H9 (cell line): ENCODE measurements around the gene SH3GL3. TPM values are rescaled to one million over a fixed set of nuclear protein-coding genes. Genes with fewer than 3 reads are reported as not detected.
A peak's percentile ranks its signal among the peaks of the same experiment; 100 is the strongest.

ENCODE experiments used
- DNase-seq: peaks from one replicate; pipeline ENCODE4 v3.0.0-alpha.2; 2017
- H2AFZ ChIP-seq: one replicate; pipeline ENCODE4 v1.6.1; 2013; ENCODE audit warnings: mild to moderate bottlenecking, low read length, control low read depth, moderate library complexity
- H2AK5ac ChIP-seq: 2 replicates; pipeline ENCODE4 v1.6.1; 2013; ENCODE audit warnings: low read length, control low read depth, mixed read lengths; ENCODE audit not compliant: insufficient read length
- H2BK120ac ChIP-seq: one replicate; pipeline ENCODE4 v1.6.1; 2013; ENCODE audit warnings: low read depth, mild to moderate bottlenecking, low read length, control low read depth, inconsistent platforms; ENCODE audit not compliant: poor library complexity, severe bottlenecking
- H2BK12ac ChIP-seq: 2 replicates; pipeline ENCODE4 v1.6.1; 2013; ENCODE audit warnings: low read length, control low read depth, mixed read lengths, low read depth; ENCODE audit not compliant: insufficient read length
- H2BK15ac ChIP-seq: 2 replicates; pipeline ENCODE4 v1.6.1; 2013; ENCODE audit warnings: low read depth, low read length, control low read depth
- H2BK20ac ChIP-seq: one replicate; pipeline ENCODE4 v1.6.1; 2013; ENCODE audit warnings: low read depth, mild to moderate bottlenecking, low read length, control low read depth, inconsistent platforms; ENCODE audit not compliant: poor library complexity, severe bottlenecking
- H2BK5ac ChIP-seq: 2 replicates; pipeline ENCODE4 v1.6.1; 2013; ENCODE audit warnings: low read length, control low read depth, mixed read lengths; ENCODE audit not compliant: insufficient read length
- H3K14ac ChIP-seq: 2 replicates; pipeline ENCODE4 v1.6.1; 2013; ENCODE audit warnings: low read length, control low read depth; ENCODE audit not compliant: insufficient read depth
- H3K18ac ChIP-seq: 2 replicates; pipeline ENCODE4 v1.6.1; 2013; ENCODE audit warnings: low read depth, mild to moderate bottlenecking, mixed read lengths, low read length, control low read depth; ENCODE audit not compliant: insufficient read length
- H3K23ac ChIP-seq: 2 replicates; pipeline ENCODE4 v1.6.1; 2013; ENCODE audit warnings: low read length, control low read depth, mixed read lengths, low read depth; ENCODE audit not compliant: insufficient read length
- H3K23me2 ChIP-seq: 2 replicates; pipeline ENCODE4 v1.6.1; 2013; ENCODE audit warnings: low read depth, mild to moderate bottlenecking, mixed read lengths, low read length, control low read depth; ENCODE audit not compliant: insufficient read length, poor library complexity, severe bottlenecking
- H3K27ac ChIP-seq: 2 replicates; pipeline ENCODE4 v1.5.1; 2013; ENCODE audit warnings: low read length, control low read depth, mixed read lengths, low read depth; ENCODE audit not compliant: insufficient read length
- H3K27me3 ChIP-seq: 2 replicates; pipeline ENCODE4 v1.6.1; 2013; ENCODE audit warnings: low read length, control low read depth, inconsistent platforms; ENCODE audit not compliant: insufficient read depth
- H3K4ac ChIP-seq: 2 replicates; pipeline ENCODE4 v1.6.1; 2013; ENCODE audit warnings: low read depth, mild to moderate bottlenecking, control low read depth, inconsistent platforms, low read length, moderate library complexity
- H3K4me1 ChIP-seq: 2 replicates; pipeline ENCODE4 v1.6.1; 2013; ENCODE audit warnings: low read length, control low read depth, inconsistent platforms; ENCODE audit not compliant: insufficient read depth
- H3K4me2 ChIP-seq: 2 replicates; pipeline ENCODE4 v1.6.1; 2013; ENCODE audit warnings: low read length, control low read depth, mixed read lengths; ENCODE audit not compliant: insufficient read length, insufficient read depth
- H3K56ac ChIP-seq: 2 replicates; pipeline ENCODE4 v1.6.1; 2013; ENCODE audit warnings: low read depth, mild to moderate bottlenecking, mixed read lengths, low read length, control low read depth; ENCODE audit not compliant: insufficient read length
- H3K79me1 ChIP-seq: 2 replicates; pipeline ENCODE4 v1.6.1; 2013; ENCODE audit warnings: low read depth, mild to moderate bottlenecking, moderate library complexity, low read length, control low read depth, inconsistent platforms; ENCODE audit not compliant: insufficient read depth, poor library complexity, severe bottlenecking
- H3K79me2 ChIP-seq: 2 replicates; pipeline ENCODE4 v1.6.1; 2013; ENCODE audit warnings: low read length, control low read depth, inconsistent platforms; ENCODE audit not compliant: insufficient read depth
- H3K9ac ChIP-seq: 2 replicates; pipeline ENCODE4 v1.6.1; 2013; ENCODE audit warnings: low read length, control low read depth, mixed read lengths; ENCODE audit not compliant: insufficient read length; ENCODE audit errors: extremely low read depth
- H3K9me3 ChIP-seq: one replicate; pipeline ENCODE4 v1.6.1; 2013; ENCODE audit warnings: low read depth, low read length, inconsistent platforms; ENCODE audit not compliant: control insufficient read depth
- H3T11ph ChIP-seq: one replicate; pipeline ENCODE4 v1.6.1; 2013; ENCODE audit warnings: mild to moderate bottlenecking, low read length, control low read depth, inconsistent platforms
- H4K20me1 ChIP-seq: one replicate; pipeline ENCODE4 v1.6.1; 2013; ENCODE audit not compliant: control insufficient read depth, insufficient read length, insufficient read depth
- H4K5ac ChIP-seq: 2 replicates; pipeline ENCODE4 v1.6.1; 2013; ENCODE audit warnings: low read depth, mild to moderate bottlenecking, mixed read lengths, low read length, control low read depth; ENCODE audit not compliant: insufficient read length
- H4K8ac ChIP-seq: replicated peaks from 2 replicates; pipeline ENCODE4 v1.6.1; 2013; ENCODE audit warnings: low read length, control low read depth, mixed read lengths, low read depth; ENCODE audit not compliant: insufficient read length
- H4K91ac ChIP-seq: 2 replicates; pipeline ENCODE4 v1.6.1; 2013; ENCODE audit warnings: low read depth, mild to moderate bottlenecking, moderate library complexity, mixed read lengths, low read length, control low read depth; ENCODE audit not compliant: insufficient read length
- H3K27ac Mint-ChIP-seq, 3 experiments: 2 replicates in 2 of 3; 3 replicates in 1 of 3; pipeline ENCODE4 v1.8.0; 2020 to 2021; ENCODE audit warnings: mixed read lengths in 3 of 3, mild to moderate bottlenecking in 1 of 3, moderate library complexity in 1 of 3
- H3K27me3 Mint-ChIP-seq: 2 replicates; pipeline ENCODE4 v1.8.0; 2021; ENCODE audit warnings: low read depth, mild to moderate bottlenecking, moderate library complexity, mixed read lengths
- H3K36me3 Mint-ChIP-seq, 3 experiments: 2 replicates in 2 of 3; 3 replicates in 1 of 3; pipeline ENCODE4 v1.8.0; 2020 to 2021; ENCODE audit warnings: low read depth in 3 of 3, mixed read lengths in 3 of 3; ENCODE audit not compliant: insufficient read depth in 1 of 3
- H3K4me1 Mint-ChIP-seq, 2 experiments: 2 replicates each; pipeline ENCODE4 v1.8.0; 2020; ENCODE audit warnings: mixed read lengths in 2 of 2
- H3K4me3 Mint-ChIP-seq, 2 experiments: 2 replicates in 1 of 2; 3 replicates in 1 of 2; pipeline ENCODE4 v1.8.0; 2020 to 2021; ENCODE audit warnings: mild to moderate bottlenecking in 2 of 2, mixed read lengths in 2 of 2, moderate library complexity in 1 of 2
- H3K9me3 Mint-ChIP-seq, 2 experiments: 2 replicates in 1 of 2; 3 replicates in 1 of 2; pipeline ENCODE4 v1.8.0; 2020; ENCODE audit warnings: mild to moderate bottlenecking in 2 of 2, mixed read lengths in 2 of 2, moderate library complexity in 1 of 2
- whole genome bisulfite sequencing: extraction: QIAGEN DNeasy Blood & Tissue Kit; methylation state at CpG from one replicate; pipeline ENCODE4 v1.1.7; 2013; ENCODE audit warnings: missing lambda C conversion rate, low lambda C conversion rate, mixed read lengths; ENCODE audit not compliant: insufficient read length; ENCODE audit errors: extremely low coverage; 5-methylcytosine and 5-hydroxymethylcytosine counted together
- total RNA-seq: library from RNA; stranded (reverse); gene quantifications from 2 replicates; pipeline ENCODE4 v1.2.1, GENCODE V29; 2021
- TF ChIP-seq, protein P1 (sequence below): fragments of 200-600 bp; sonication (generic); conservative IDR thresholded peaks from 3 replicates; pipeline ENCODE4 v1.8.0; 2021; ENCODE audit warnings: antibody characterized with exemption, mild to moderate bottlenecking

Gene SH3GL3
- total RNA-seq, 1 experiment from 2014 or later: 11.2 TPM

DNA sequence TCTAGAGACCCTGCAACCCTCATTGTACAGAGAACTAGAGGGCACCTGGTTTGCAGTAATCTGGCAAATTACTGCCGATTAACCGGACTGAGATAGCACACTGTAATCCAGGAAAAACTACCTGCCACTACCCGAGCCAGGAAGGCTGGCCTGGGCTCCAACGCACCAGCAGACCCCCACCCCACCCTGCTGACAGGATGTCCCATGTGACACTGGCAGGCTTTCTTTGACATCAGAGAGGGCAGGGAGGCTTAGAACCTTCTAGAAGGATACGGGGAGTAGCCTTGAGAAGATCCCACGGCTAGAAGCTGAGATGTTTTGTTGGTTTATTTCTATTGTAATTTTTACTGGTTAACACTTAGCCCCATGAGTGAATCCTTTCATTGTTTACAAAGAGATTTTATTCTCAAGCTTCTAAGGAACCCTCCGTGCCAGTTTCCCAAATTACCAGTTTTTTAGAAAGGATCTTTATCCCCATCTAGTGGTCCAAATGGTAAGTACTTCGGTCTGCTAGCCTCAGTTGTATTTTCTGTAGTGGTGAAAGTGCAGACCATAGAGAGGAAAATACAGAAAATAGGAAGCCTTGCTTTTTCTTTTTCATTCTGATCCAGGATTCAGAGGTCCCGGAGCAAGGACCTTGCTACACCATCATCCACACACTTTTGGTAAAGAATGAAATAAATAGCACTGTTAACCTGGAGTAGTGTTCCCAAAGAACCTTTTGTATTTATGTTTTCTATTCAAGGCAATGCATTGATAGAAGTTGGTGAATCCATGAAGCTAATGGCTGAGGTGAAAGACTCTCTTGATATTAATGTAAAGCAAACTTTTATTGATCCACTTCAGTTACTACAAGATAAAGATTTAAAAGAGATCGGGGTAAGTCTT lies 124.9 kb downstream of the SH3GL3 start:
- Histone ChIP-seq H4K8ac (no peak overlapping the region), H3K79me2 (no peaks in the 10 kb centered on the region), H3K18ac (no peak overlapping the region), H3K23me2 (no peaks in the 10 kb centered on the region), H2AFZ (no peak overlapping the region), H3K9ac (no peak overlapping the region), H3K27me3 (no peaks in the 10 kb centered on the region), H3K56ac (no peak overlapping the region), H4K91ac (no peak overlapping the region), H3T11ph (no peak overlapping the region), H3K4ac (no peak overlapping the region), H3K9me3 (no peaks in the 10 kb centered on the region), H2BK15ac (no peak overlapping the region), H2BK12ac (no peak overlapping the region), H3K14ac (no peak overlapping the region), H2BK20ac (no peak overlapping the region), H3K27ac (no peak overlapping the region), H3K4me2 (no peak overlapping the region), H3K79me1 (no peaks in the 10 kb centered on the region), H3K4me1 (0 out of 2 replicates have a peak, but pooled peaks cover 3% of the 10 kb centered on the region), H4K5ac (no peak overlapping the region), H2AK5ac (no peak overlapping the region), H3K23ac (no peak overlapping the region), H2BK120ac (no peak overlapping the region), H4K20me1 (no peaks in the 10 kb centered on the region), H2BK5ac (no peak overlapping the region)
- Mint-ChIP-seq H3K36me3 (no peaks in the 10 kb centered on the region), H3K9me3 (no peaks in the 10 kb centered on the region), H3K27ac (no peak overlapping the region), H3K4me3 (no peak overlapping the region), H3K27me3 (no peaks in the 10 kb centered on the region; the same call in 1 of the 2 replicates), H3K4me1 (no peaks in the 10 kb centered on the region)
- no peak for DNase-seq
- WGBS: no CpG with 5 or more reads among the region's 10 CpGs
- TF ChIP-seq, protein P1, sequence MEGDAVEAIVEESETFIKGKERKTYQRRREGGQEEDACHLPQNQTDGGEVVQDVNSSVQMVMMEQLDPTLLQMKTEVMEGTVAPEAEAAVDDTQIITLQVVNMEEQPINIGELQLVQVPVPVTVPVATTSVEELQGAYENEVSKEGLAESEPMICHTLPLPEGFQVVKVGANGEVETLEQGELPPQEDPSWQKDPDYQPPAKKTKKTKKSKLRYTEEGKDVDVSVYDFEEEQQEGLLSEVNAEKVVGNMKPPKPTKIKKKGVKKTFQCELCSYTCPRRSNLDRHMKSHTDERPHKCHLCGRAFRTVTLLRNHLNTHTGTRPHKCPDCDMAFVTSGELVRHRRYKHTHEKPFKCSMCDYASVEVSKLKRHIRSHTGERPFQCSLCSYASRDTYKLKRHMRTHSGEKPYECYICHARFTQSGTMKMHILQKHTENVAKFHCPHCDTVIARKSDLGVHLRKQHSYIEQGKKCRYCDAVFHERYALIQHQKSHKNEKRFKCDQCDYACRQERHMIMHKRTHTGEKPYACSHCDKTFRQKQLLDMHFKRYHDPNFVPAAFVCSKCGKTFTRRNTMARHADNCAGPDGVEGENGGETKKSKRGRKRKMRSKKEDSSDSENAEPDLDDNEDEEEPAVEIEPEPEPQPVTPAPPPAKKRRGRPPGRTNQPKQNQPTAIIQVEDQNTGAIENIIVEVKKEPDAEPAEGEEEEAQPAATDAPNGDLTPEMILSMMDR: peak; percentile 64
